HG03196 (cell line): ENCODE data around the gene TSHR.
"Not testable (repeated sequence)": the region's sequence is repeated elsewhere in the genome, so short reads cannot be mapped to it uniquely, and the experiment has no call there.

Source experiments
- ATAC-seq: cut with Tn5 transposase; IDR thresholded peaks from one replicate; pipeline ENCODE4 v1.9.1; 2021; ENCODE audit not compliant: unreplicated experiment

TSHR gene

GRCh38 chr14:81062816-81063215, 107.4 kb downstream of the TSHR start:
- peak; percentile 76 for ATAC-seq

- ATAC-seq, result no peak
Observed at GRCh38 chr14:81066672-81067071, 111.3 kb downstream of the TSHR start.

GRCh38 chr14:81067156-81067555, 111.7 kb downstream of the TSHR start:
- ATAC-seq, result no peak

- ATAC-seq, result no peak
Observed at GRCh38 chr14:81068176-81068782, 112.9 kb downstream of the TSHR start.

- no peak for ATAC-seq
Observed at GRCh38 chr14:81070511-81070910, 115.1 kb downstream of the TSHR start.

- ATAC-seq, result no peak
Observed at GRCh38 chr14:81085596-81085995, 130.2 kb downstream of the TSHR start.

- ATAC-seq, result no peak
Observed at GRCh38 chr14:81087230-81087629, 131.8 kb downstream of the TSHR start.

GRCh38 chr14:81091139-81091538, 135.7 kb downstream of the TSHR start:
- ATAC-seq, result no peak

- no peak for ATAC-seq
Observed at GRCh38 chr14:81091660-81092059, 136.2 kb downstream of the TSHR start.

- no peak for ATAC-seq
Observed at GRCh38 chr14:81093651-81094050, 138.2 kb downstream of the TSHR start.

GRCh38 chr14:81095539-81095938, 140.1 kb downstream of the TSHR start:
- ATAC-seq, result no peak

GRCh38 chr14:81096656-81097055, 141.2 kb downstream of the TSHR start:
- no peak for ATAC-seq

GRCh38 chr14:81102217-81102616, 146.8 kb downstream of the TSHR start:
- no peak for ATAC-seq

- no peak for ATAC-seq
Observed at GRCh38 chr14:81103443-81103842, 148.0 kb downstream of the TSHR start.

- no peak for ATAC-seq
Observed at GRCh38 chr14:81105378-81105777, 150.0 kb downstream of the TSHR start.

GRCh38 chr14:81105961-81106360, 150.5 kb downstream of the TSHR start:
- no peak for ATAC-seq

GRCh38 chr14:81110186-81110585, 154.8 kb downstream of the TSHR start:
- no peak for ATAC-seq

GRCh38 chr14:81113176-81113575, 157.8 kb downstream of the TSHR start:
- no peak for ATAC-seq

- not testable (repeated sequence) for ATAC-seq
Observed at GRCh38 chr14:81113945-81114820, 158.8 kb downstream of the TSHR start.

GRCh38 chr14:81120501-81120900, 165.1 kb downstream of the TSHR start:
- no peak for ATAC-seq

GRCh38 chr14:81122326-81122725, 166.9 kb downstream of the TSHR start:
- peak; percentile 100 for ATAC-seq

GRCh38 chr14:81123811-81124210, 168.4 kb downstream of the TSHR start:
- no peak for ATAC-seq
